ENCODE measurements around the gene STPG3. TPM values are rescaled to one million over a fixed set of nuclear protein-coding genes. Genes with fewer than 3 reads are reported as not detected.

Gene STPG3
- total and polyA plus RNA-seq, 2 of the 13 experiments (the other 11 are each of a cell fraction or from before 2014, with no cell fraction given): not detected

- peak; percentile 68 for TF ChIP-seq KDM2A (CRISPR knock-in tag; IDR thresholded peaks at IDR 0.05; ENCODE audit: borderline replicate concordance, low read depth)
- peak; percentile 75 for TF ChIP-seq ZFP82 (CRISPR knock-in tag; IDR thresholded peaks at IDR 0.05; ENCODE audit: borderline replicate concordance)
- TF ChIP-seq ZNF670 (CRISPR knock-in tag; IDR thresholded peaks at IDR 0.05; ENCODE audit: borderline replicate concordance): no peak
- 0 out of 2 replicates have a peak, but pooled peaks have one; percentile 14 for TF ChIP-seq KDM5A (IDR thresholded peaks at IDR 0.05; ENCODE audit: borderline replicate concordance, low read length)
- no peak for TF ChIP-seq LBX2 (CRISPR knock-in tag; IDR thresholded peaks at IDR 0.05; ENCODE audit: borderline replicate concordance)
- peak; percentile 83 for TF ChIP-seq ZMYM3 (CRISPR knock-in tag; IDR thresholded peaks at IDR 0.05)
- no peak for TF ChIP-seq POLR2AphosphoS5 (IDR thresholded peaks at IDR 0.05; ENCODE audit: low read depth, low read length)
- no peak for TF ChIP-seq ZNF20 (CRISPR knock-in tag; IDR thresholded peaks at IDR 0.05)
- TF ChIP-seq, protein P1, sequence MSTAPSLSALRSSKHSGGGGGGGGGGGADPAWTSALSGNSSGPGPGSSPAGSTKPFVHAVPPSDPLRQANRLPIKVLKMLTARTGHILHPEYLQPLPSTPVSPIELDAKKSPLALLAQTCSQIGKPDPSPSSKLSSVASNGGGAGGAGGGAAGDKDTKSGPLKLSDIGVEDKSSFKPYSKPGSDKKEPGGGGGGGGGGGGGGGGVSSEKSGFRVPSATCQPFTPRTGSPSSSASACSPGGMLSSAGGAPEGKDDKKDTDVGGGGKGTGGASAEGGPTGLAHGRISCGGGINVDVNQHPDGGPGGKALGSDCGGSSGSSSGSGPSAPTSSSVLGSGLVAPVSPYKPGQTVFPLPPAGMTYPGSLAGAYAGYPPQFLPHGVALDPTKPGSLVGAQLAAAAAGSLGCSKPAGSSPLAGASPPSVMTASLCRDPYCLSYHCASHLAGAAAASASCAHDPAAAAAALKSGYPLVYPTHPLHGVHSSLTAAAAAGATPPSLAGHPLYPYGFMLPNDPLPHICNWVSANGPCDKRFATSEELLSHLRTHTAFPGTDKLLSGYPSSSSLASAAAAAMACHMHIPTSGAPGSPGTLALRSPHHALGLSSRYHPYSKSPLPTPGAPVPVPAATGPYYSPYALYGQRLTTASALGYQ (CRISPR knock-in tag; IDR thresholded peaks at IDR 0.05): no peak
- TF ChIP-seq SP2 (CRISPR knock-in tag; IDR thresholded peaks at IDR 0.05): peak; percentile 29; the same call in 1 of the 2 replicates
- TF ChIP-seq SRSF1 (optimal IDR thresholded peaks at IDR 0.05; ENCODE audit: low read depth, low read length): no peak
- TF ChIP-seq KAT2B (IDR thresholded peaks at IDR 0.05; ENCODE audit: borderline replicate concordance, low read depth, low read length): no peak
- TF ChIP-seq HDAC6 (IDR thresholded peaks at IDR 0.05; ENCODE audit: low read depth, low read length): no peak
- TF ChIP-seq RXRA (CRISPR knock-in tag; IDR thresholded peaks at IDR 0.05): peak; percentile 52; the same call in 1 of the 2 replicates
- peak; percentile 19; the same call in 1 of the 2 replicates for TF ChIP-seq CBFB (CRISPR knock-in tag; IDR thresholded peaks at IDR 0.05)
- TF ChIP-seq SMYD3 (CRISPR knock-in tag; IDR thresholded peaks at IDR 0.05): no peak
- TF ChIP-seq HNRNPL (IDR thresholded peaks at IDR 0.05; ENCODE audit: low read depth, low read length): 0 out of 2 replicates have a peak, but pooled peaks have one; percentile 13
- TF ChIP-seq ZNF44 (CRISPR knock-in tag; IDR thresholded peaks at IDR 0.05): 0 out of 2 replicates have a peak, but pooled peaks have one; percentile 35
- no peak for TF ChIP-seq ZNF362 (CRISPR knock-in tag; IDR thresholded peaks at IDR 0.05; ENCODE audit: borderline replicate concordance)
- no peak for TF ChIP-seq ARID2 (CRISPR knock-in tag; IDR thresholded peaks at IDR 0.05; ENCODE audit: borderline replicate concordance)
- no peak for TF ChIP-seq ZNF484 (CRISPR knock-in tag; IDR thresholded peaks at IDR 0.05; ENCODE audit: borderline replicate concordance, low read depth)
- TF ChIP-seq NAIF1 (CRISPR knock-in tag; IDR thresholded peaks at IDR 0.05; ENCODE audit: borderline replicate concordance): 0 out of 2 replicates have a peak, but pooled peaks have one; percentile 12
- no peak for TF ChIP-seq RCOR2 (CRISPR knock-in tag; IDR thresholded peaks at IDR 0.05)
- peak; percentile 23; the same call in 1 of the 2 replicates for TF ChIP-seq BORCS8-MEF2B (CRISPR knock-in tag; IDR thresholded peaks at IDR 0.05)
- peak; percentile 61; the same call in 1 of the 2 replicates for TF ChIP-seq TFDP1 (CRISPR knock-in tag; IDR thresholded peaks at IDR 0.05; ENCODE audit: borderline replicate concordance)
Measured at GRCh38 chr9:137235424-137236237, 15.5 kb upstream of the STPG3 start (continued).

Measured in HepG2 (cell line).